ENCODE results near the gene ZNF652. TPM values are rescaled to one million over a fixed set of nuclear protein-coding genes. Genes with fewer than 3 reads are reported as not detected.
A peak's percentile ranks its signal among the peaks of the same experiment; 100 is the strongest.

ZNF652 gene
- total RNA-seq, 4 donors from 2014 or later = 35.7 to 58.6 (median 43.9) TPM

- H3K9me3 ChIP-seq = no peaks in the 10 kb centered on the region
- no peak for DNase-seq (ENCODE audit: low spot score in 2 of 2)
- no peak for TF ChIP-seq CTCF (IDR thresholded peaks at IDR 0.05)
- no peak for TF ChIP-seq POLR2A (IDR thresholded peaks at IDR 0.05)
- TF ChIP-seq EP300 (IDR thresholded peaks at IDR 0.05) = no peak
- no peaks in the 10 kb centered on the region for H3K27me3 ChIP-seq
- 70 to 77% methylated on average over 9 of the region's 9 CpGs for WGBS, 2 donors
- peaks cover 0 to 86% (median 8%) of the 10 kb centered on the region in 3 donors for H3K36me3 ChIP-seq
- H3K4me3 ChIP-seq = no peak overlapping the region
- peak overlapping the region in 2 of 4 donors; percentile 3 to 72 for H3K27ac ChIP-seq
- peaks cover 0 to 45% (median 15%) of the 10 kb centered on the region in 4 donors for H3K4me1 ChIP-seq
Observed at GRCh38 chr17:49406421-49407061, 44.5 kb upstream of the ZNF652 start.

- TF ChIP-seq EP300 (IDR thresholded peaks at IDR 0.05) = no peak
- TF ChIP-seq POLR2A (IDR thresholded peaks at IDR 0.05) = no peak
- no peak for TF ChIP-seq CTCF (IDR thresholded peaks at IDR 0.05)
- Histone ChIP-seq H3K27ac (peak overlapping the region; percentile 37 to 78 (median 52)), H3K27me3 (no peaks in the 10 kb centered on the region), H3K4me1 (peaks cover 0 to 55% (median 16%) of the 10 kb centered on the region in 4 donors), H3K36me3 (peaks cover 0 to 69% (median 8%) of the 10 kb centered on the region in 3 donors), H3K4me3 (no peak overlapping the region), H3K9me3 (no peaks in the 10 kb centered on the region)
- no peak for DNase-seq (ENCODE audit: low spot score in 2 of 2)
- 91 to 93% methylated on average over 14 of the region's 14 CpGs for WGBS, 2 donors
Observed at GRCh38 chr17:49404906-49405305, 42.9 kb upstream of the ZNF652 start.

GRCh38 chr17:49404361-49404760 lies 42.3 kb upstream of the ZNF652 start:
- H3K27me3 ChIP-seq = no peaks in the 10 kb centered on the region
- 80 to 86% methylated on average over 12 of the region's 12 CpGs for WGBS, 2 donors
- H3K27ac ChIP-seq = peak overlapping the region; percentile 37 to 78 (median 52)
- peaks cover 0 to 64% (median 8%) of the 10 kb centered on the region in 3 donors for H3K36me3 ChIP-seq
- TF ChIP-seq CTCF (IDR thresholded peaks at IDR 0.05) = no peak
- TF ChIP-seq EP300 (IDR thresholded peaks at IDR 0.05) = no peak
- peaks cover 0 to 59% (median 16%) of the 10 kb centered on the region in 4 donors for H3K4me1 ChIP-seq
- no peaks in the 10 kb centered on the region for H3K9me3 ChIP-seq
- H3K4me3 ChIP-seq = no peak overlapping the region
- no peak for DNase-seq (ENCODE audit: low spot score in 2 of 2)

- peak in 1 of 2 donors; percentile 30 for DNase-seq (ENCODE audit: low spot score in 2 of 2)
- peaks cover 0 to 57% (median 8%) of the 10 kb centered on the region in 3 donors for H3K36me3 ChIP-seq
- no peaks in the 10 kb centered on the region for H3K9me3 ChIP-seq
- H3K4me3 ChIP-seq = no peak overlapping the region
- peaks cover 0 to 54% (median 16%) of the 10 kb centered on the region in 4 donors for H3K4me1 ChIP-seq
- 63 to 64% methylated on average over 10 of the region's 10 CpGs for WGBS, 2 donors
- no peak for TF ChIP-seq CTCF (IDR thresholded peaks at IDR 0.05)
- TF ChIP-seq POLR2A (IDR thresholded peaks at IDR 0.05) = no peak
- peak in 1 of 2 donors; percentile 68 for TF ChIP-seq EP300 (IDR thresholded peaks at IDR 0.05)
- no peaks in the 10 kb centered on the region for H3K27me3 ChIP-seq
- H3K27ac ChIP-seq = peak overlapping the region; percentile 37 to 78 (median 66)
Observed at GRCh38 chr17:49403514-49404289, 41.7 kb upstream of the ZNF652 start.

- H3K36me3 ChIP-seq = peaks cover 0 to 49% (median 8%) of the 10 kb centered on the region in 3 donors
- DNase-seq (ENCODE audit: low spot score in 2 of 2) = no peak
Observed at GRCh38 chr17:49402706-49403105, 40.7 kb upstream of the ZNF652 start.

More at GRCh38 chr17:49402706-49403105, 40.7 kb upstream of the ZNF652 start:
- TF ChIP-seq CTCF (IDR thresholded peaks at IDR 0.05) (no peak), POLR2A (IDR thresholded peaks at IDR 0.05) (no peak), EP300 (IDR thresholded peaks at IDR 0.05) (no peak)
- WGBS, 2 donors = 59 to 62% methylated on average over 6 of the region's 6 CpGs
- H3K9me3 ChIP-seq = no peaks in the 10 kb centered on the region
- H3K4me1 ChIP-seq = peaks cover 0 to 44% (median 12%) of the 10 kb centered on the region in 4 donors
- peak overlapping the region in 3 of 4 donors; percentile 64 to 78 (median 67) for H3K27ac ChIP-seq
- no peak overlapping the region for H3K4me3 ChIP-seq
- no peaks in the 10 kb centered on the region for H3K27me3 ChIP-seq
